Hindlimb muscle (tissue), 1 donor: ENCODE measurements around the gene EMX1. TPM values are rescaled to one million over a fixed set of nuclear protein-coding genes. Genes with fewer than 3 reads are reported as not detected.

Source experiments
- DNase-seq: peaks from one replicate; pipeline ENCODE4 v3.0.0-alpha.2; 2013
- polyA plus RNA-seq: library from polyadenylated mRNA; unstranded; fragments of 120-200 nt; gene quantifications from one replicate; pipeline ENCODE4 v1.2.1, GENCODE V29; 2013; ENCODE audit not compliant: insufficient read length

EMX1 gene
- polyA plus RNA-seq, 1 donor: not detected

GRCh38 chr2:72943540-72944395 lies 26.4 kb downstream of the EMX1 start:
- no peak for DNase-seq

- DNase-seq: no peak
Measured at GRCh38 chr2:72944804-72945449, 27.6 kb downstream of the EMX1 start.

GRCh38 chr2:72945450-72946019 lies 28.2 kb downstream of the EMX1 start:
- DNase-seq: no peak

- no peak for DNase-seq
Measured at GRCh38 chr2:72946466-72946865, 29.1 kb downstream of the EMX1 start.

GRCh38 chr2:72947952-72948830 lies 30.9 kb downstream of the EMX1 start:
- no peak for DNase-seq

GRCh38 chr2:72949045-72949444 lies 31.7 kb downstream of the EMX1 start:
- no peak for DNase-seq

GRCh38 chr2:72949642-72950041 lies 32.3 kb downstream of the EMX1 start:
- DNase-seq: no peak

- no peak for DNase-seq
Measured at GRCh38 chr2:72950558-72951255, 33.4 kb downstream of the EMX1 start.

GRCh38 chr2:72951303-72952095 lies 34.2 kb downstream of the EMX1 start:
- DNase-seq: no peak

- DNase-seq: no peak
Measured at GRCh38 chr2:72952110-72952823, 34.9 kb downstream of the EMX1 start.

- DNase-seq: no peak
Measured at GRCh38 chr2:72952961-72953360, 35.6 kb downstream of the EMX1 start.

GRCh38 chr2:72953528-72953927 lies 36.2 kb downstream of the EMX1 start:
- no peak for DNase-seq

GRCh38 chr2:72953976-72954375 lies 36.7 kb downstream of the EMX1 start:
- no peak for DNase-seq

- DNase-seq: no peak
Measured at GRCh38 chr2:72954376-72955227, 37.3 kb downstream of the EMX1 start.

- no peak for DNase-seq
Measured at GRCh38 chr2:72955228-72956049, 38.1 kb downstream of the EMX1 start.

- DNase-seq: no peak
Measured at GRCh38 chr2:72956050-72956395, 38.7 kb downstream of the EMX1 start.

GRCh38 chr2:72956936-72957335 lies 39.6 kb downstream of the EMX1 start:
- no peak for DNase-seq

GRCh38 chr2:72958542-72959385 lies 41.4 kb downstream of the EMX1 start:
- DNase-seq: no peak
